Activated T-cell treated with anti-CD3 and anti-CD28 coated beads for 48 hours (primary cell): ENCODE measurements around the gene PALLD.

ENCODE experiments used
- DNase-seq: peaks from one replicate; pipeline ENCODE4 v3.0.0-alpha.2; 2020; ENCODE audit warnings: low read depth

Gene PALLD

GRCh38 chr4:168765726-168766125 is 268.9 kb downstream of the PALLD start:
- no peak for DNase-seq

- no peak for DNase-seq
Measured at GRCh38 chr4:168766604-168767316, 269.9 kb downstream of the PALLD start.

- DNase-seq = no peak
Measured at GRCh38 chr4:168769416-168769815, 272.6 kb downstream of the PALLD start.

GRCh38 chr4:168769837-168770236 is 273.0 kb downstream of the PALLD start:
- no peak for DNase-seq

GRCh38 chr4:168771251-168771650 is 274.4 kb downstream of the PALLD start:
- DNase-seq = no peak

- DNase-seq = no peak
Measured at GRCh38 chr4:168773388-168774195, 276.7 kb downstream of the PALLD start.

GRCh38 chr4:168776382-168776781 is 279.5 kb downstream of the PALLD start:
- DNase-seq = no peak

- no peak for DNase-seq
Measured at GRCh38 chr4:168777277-168777965, 280.6 kb downstream of the PALLD start.

- DNase-seq = no peak
Measured at GRCh38 chr4:168781341-168781740, 284.5 kb downstream of the PALLD start.

GRCh38 chr4:168781926-168782325 is 285.1 kb downstream of the PALLD start:
- no peak for DNase-seq

- no peak for DNase-seq
Measured at GRCh38 chr4:168782439-168782838, 285.6 kb downstream of the PALLD start.

- DNase-seq = no peak
Measured at GRCh38 chr4:168784786-168785461, 288.1 kb downstream of the PALLD start.

GRCh38 chr4:168787334-168787733 is 290.5 kb downstream of the PALLD start:
- no peak for DNase-seq

- DNase-seq = no peak
Measured at GRCh38 chr4:168787801-168788595, 291.1 kb downstream of the PALLD start.

- no peak for DNase-seq
Measured at GRCh38 chr4:168790898-168791297, 294.0 kb downstream of the PALLD start.

- DNase-seq = no peak
Measured at GRCh38 chr4:168791376-168791775, 294.5 kb downstream of the PALLD start.

- DNase-seq = no peak
Measured at GRCh38 chr4:168793542-168793941, 296.7 kb downstream of the PALLD start.

GRCh38 chr4:168794092-168794707 is 297.3 kb downstream of the PALLD start:
- DNase-seq = no peak

- no peak for DNase-seq
Measured at GRCh38 chr4:168794881-168795280, 298.0 kb downstream of the PALLD start.

- DNase-seq = no peak
Measured at GRCh38 chr4:168795346-168795745, 298.5 kb downstream of the PALLD start.
